Midbrain (tissue), 1 donor: ENCODE results near the gene PLOD3.

Source experiments
- DNase-seq: peaks from one replicate; lab custom pipeline; 2025; lab: John Stamatoyannopoulos, UW

The PLOD3 gene

GRCh38 chr7:101180130-101180755, 37.1 kb downstream of the PLOD3 start, which contains the start of gene NAT16:
Gene NAT16, minus strand, starts transcription at chr7:101180293. Its CDS starts 5,486 bp downstream, at chr7:101174807.
- DNase-seq: no peak

DNA sequence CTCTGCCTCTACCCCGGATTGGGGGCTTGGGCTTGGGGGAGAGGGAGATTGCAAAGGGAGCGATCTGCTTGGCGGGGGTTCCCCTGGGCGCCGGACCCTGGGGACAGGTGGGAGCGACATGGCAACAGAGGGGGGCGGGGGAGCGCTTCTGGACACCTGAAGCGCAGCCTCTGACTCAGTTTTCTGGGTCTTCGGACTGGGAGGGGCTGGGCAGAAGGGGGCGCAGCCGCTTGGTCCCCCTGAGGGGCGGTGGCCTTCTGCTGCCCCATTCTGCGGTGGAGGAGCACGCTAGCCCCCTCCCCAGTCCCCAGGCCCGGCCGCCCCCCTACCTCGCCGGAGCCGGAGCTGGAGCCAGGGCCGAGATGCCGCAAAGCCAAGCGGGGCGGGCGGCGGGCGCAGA, 37.7 kb downstream of the PLOD3 start:
- no peak for DNase-seq

DNA sequence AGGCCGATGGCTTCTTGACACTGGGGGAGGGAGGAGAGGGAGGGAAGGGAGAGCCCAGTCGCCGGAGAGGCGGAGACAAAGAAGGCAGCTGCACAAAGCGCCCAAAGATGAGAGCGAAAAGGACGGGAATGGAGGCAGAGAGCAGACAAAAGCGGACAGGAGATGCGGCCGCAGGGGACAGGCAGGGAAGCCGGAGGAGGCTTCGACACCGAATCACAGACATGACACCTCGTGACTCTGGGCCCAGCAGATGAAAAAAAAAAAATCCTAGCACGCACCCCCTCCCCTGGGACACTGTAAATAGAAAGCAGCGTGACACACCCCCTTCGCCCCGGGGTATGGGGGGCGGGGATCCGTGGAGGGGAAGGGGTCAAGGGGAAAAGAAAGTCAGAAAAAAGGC, 38.3 kb downstream of the PLOD3 start:
- DNase-seq: no peak

DNA sequence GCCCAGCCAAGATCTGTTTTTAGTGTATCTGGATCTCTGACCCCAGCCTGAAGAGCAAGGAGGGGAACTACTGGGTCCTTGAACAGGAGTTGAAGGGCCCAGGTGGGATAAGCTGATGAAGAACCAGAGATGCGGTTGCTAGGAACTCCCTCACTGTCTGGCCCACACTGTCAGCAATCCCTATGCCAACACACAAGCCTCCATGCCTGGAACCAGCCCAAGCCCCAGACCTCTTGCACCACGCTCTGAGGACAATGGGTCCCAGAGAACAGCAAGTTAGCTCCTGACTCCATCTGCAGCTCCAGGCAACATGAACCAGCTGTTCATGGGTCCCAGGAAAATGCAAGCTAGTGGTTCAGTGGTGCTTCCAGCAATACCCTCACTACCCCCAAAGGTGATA, 39.7 kb downstream of the PLOD3 start:
- DNase-seq: no peak

DNA sequence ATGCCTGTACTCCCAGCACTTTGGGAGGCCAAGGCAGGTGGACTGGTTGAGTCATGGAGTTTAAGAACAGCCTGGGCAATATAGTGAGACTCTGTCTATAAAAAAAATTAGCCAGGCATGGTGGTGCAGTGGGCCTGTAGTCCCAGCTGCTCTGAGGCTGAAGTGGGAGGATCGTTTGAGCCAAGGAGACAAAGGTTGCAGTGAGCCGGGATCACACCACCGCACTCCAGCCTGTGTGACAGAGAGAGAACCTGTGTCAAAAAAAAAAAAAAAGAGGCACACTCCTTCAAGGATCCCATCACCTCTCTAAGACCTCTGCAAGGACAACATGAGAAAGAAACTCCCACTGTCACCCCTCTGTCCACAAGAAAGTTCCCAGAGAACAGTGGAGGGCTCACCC, 41.7 kb downstream of the PLOD3 start:
- DNase-seq: no peak

DNA sequence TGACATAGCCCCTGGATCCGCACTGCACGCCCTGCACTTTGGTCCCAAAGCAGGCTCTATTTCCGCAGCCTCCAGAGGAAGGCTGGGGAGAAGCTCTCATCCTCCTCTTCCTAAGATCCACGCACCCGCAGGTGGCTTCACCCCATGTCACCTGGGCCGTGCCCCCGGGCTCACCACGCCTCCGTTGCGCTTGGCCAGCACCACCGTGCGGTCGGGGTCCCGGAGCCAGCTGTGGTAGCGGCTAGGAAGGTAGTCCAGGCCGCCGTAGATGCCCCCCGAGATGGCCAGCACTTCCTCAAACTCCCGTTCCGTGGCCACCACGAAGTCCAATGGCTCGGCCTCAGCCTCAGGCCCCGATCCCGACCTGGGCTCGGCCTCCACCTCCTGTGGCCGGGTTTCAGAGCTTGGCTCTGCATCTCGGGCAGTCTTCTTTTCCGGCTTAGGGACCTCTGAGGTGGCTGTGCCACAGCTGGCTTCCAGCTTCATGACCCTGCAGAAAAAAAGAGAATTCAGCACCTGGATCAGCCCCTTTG, 43.0 kb downstream of the PLOD3 start:
- no peak for DNase-seq

DNA sequence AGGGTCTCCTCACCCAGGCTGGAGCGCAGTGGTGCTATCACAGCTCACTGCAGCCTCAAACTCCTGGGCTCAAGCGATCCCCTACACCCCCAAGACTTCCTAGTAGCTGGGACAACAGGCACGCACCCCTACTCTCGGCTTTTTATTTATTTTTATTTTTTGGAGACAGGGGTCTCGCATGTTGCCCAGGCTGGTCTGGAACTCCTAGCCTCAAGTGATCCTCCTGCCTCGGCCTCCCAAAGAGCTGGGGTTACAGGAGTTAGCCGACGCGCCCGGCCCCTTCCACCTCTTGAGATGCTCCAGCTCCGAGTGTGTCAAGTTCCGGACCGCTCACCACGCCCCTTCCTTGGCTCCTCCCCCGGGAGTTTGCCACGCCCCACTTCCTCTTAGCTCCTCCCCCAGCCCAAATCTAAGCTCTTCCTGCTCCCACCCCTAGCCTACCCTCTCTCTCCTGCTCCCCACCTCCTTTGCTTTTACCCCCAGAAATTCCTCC, 43.6 kb downstream of the PLOD3 start:
- no peak for DNase-seq

DNA sequence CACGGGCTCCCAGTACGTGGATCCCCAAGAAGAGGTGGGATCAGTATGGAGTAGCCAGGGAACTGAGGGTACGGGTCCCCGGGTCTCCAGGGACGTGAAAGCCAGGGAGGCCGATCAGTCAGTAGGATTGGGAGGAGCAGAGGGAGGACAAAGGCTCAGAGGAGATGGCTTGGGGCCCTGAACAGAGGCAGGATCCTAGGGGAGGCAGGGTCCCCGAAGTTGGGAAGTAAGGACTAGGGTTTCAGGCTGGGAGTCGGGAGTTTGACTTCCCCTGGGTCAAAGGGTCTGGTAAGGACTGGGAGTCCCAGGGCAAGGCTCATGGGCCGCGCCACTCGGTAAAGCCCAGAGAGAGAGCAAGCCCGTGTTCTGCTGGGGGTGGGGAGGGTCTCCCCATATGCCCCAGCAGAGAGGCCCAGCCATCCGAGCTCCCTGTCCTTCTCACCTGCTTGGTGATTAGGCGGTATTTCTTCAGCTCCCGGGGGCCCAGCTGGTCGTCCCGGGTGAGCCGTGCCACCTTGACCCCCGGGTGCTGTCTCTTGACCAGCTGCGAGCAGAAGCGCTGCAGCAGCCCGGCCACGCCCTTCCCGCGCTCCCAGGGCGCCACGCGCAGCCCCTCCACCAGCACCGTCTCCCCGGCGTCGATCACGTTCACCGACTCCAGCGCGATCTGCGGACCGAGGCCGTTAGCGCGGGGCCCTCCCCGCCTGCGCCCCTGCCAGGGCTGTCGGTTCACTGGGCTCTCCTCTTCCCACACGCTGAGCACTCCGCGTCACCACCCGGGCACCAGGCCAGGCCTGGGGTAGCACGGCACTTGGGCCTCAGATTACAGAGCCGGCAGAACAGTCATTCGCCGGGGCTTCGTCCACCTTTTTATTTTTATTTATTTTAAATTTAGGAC, 44.3 kb downstream of the PLOD3 start:
- DNase-seq: peak; percentile 13

DNA sequence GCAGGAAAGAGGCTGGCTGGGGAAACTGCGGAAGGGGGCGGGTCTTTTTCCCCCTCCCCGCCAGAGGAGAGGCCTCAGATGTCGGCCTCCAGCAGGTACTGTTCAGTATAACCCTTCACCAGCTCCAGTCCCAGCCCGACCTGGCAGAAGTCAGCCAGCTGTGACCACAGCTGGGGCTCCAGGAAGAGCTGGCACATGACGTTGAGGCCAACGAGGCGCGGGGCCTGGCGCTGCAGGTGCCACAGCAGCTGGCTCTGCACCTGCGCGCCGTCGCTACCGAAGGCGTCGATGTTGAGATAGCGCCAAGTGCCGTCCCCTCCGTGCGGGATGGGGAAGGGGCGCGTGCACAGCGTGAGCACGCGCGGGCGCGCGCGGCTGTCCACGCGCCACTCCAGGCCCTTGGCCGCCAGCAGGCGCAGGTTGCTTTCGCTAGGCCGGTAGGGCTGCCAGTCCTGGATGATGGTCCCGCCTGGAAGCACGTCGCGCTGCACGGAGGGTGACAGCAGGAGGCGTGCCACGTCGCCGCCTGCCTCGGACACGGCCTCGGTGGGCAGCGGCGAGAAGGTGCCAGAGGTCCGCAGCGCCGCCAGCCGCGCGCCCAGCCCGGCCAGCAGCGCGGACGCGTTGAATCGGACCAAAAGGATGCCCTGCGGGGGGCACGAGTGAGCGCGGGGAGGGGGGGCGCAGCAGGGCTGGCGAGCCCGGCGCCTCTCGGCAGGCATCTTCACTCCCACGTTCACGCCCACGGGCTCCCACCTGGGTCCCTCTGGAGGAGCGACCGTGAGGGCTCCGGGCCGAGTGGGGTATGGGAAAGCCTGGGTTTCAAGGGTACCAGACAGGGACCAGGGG, 45.2 kb downstream of the PLOD3 start:
- DNase-seq: no peak

DNA sequence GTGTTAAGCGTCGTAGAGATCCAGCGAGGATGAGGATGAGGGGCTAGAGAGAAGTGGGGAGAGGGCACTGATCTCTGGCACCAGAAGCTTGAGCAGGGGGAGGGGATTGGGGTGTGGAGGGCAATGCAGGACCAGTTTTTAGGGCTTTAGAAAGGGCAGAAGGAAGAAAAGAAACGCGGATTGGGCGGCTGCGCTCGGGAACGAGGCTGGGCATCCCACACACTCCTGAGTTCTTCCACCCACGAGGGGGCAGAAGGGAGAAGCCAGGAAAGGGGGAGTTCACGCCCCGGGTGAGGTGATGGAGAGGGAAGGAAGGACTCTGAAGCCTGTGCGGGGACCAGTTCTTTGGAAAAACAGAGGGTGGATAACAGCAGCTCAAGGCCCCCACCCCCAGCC, 45.9 kb downstream of the PLOD3 start:
- DNase-seq: no peak

DNA sequence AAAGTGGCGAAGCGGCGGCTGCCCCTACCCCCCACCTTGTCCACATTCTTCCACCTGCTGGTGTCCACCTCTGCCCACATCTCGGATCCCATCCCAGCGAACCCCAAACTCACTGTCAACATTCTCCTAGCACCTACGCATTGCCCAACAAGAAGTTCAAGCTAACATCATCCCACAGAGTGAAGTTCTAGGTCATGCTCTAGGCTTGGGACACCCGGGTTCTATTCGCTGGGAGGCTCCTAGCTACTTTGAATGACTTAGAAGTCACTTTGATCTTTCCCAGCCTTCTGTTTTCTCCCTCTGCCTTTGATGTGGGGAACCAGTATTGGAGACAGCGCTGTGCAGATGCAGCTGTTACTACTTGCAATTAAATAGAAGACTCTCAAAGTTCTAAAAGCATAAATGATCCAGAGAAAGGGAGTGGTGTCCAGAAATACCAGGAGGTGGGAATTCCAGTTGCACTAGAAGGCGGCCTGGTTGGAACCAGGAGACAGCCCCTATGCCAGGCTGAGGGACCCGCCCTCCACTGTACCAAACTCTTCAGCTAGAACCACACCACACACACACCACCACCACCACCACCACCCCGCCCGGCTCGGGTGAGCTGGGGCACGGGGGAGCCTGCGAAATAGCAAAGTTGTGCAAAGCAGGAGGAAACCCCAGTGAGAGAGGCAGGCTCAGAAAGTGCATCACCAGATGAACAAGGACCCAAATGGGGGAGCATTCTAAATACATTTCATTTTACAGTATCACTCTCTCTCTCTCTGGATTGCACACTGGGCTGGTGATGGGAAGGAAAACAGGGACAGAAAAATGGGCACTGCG, 46.6 kb downstream of the PLOD3 start:
- DNase-seq: no peak

- DNase-seq: peak; percentile 43
These were observed 47.4 kb downstream of the PLOD3 start for GRCh38 chr7:101169838-101170551.

- DNase-seq: no peak
These were observed 48.1 kb downstream of the PLOD3 start for GRCh38 chr7:101169110-101169837.

DNA sequence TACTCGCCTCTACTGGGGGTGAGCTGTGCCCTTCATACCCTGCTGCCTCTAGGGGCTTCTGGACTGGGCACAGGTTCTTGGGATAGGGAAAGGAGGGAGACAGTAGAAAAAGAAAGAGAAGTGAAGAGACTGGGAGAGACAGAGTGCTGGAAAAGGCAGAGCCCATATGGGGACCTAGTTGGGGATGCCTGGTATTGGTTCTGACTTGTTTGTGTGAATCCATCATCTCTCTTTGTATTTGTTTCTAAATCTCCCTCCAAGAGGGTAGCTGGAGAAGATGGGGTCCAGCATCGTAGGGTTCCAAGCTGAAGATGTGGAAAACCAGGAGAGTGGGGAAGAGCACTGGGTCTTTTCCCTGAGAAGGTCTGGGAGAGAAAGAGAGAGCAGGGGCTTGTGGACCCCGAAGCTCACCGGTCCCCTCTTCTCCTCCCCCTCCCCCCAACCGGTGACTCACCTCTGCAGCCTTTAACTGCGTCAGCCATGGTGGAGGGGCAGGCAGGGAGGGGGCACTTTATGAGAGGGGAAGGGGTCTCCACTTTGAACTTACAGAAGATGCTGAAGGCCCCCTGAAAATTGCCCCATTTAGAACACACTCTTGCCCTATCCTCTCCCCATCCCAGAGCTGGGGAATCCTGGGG, 48.9 kb downstream of the PLOD3 start:
- DNase-seq: no peak

- no peak for DNase-seq
These were observed 49.6 kb downstream of the PLOD3 start for GRCh38 chr7:101167645-101168411.

DNA sequence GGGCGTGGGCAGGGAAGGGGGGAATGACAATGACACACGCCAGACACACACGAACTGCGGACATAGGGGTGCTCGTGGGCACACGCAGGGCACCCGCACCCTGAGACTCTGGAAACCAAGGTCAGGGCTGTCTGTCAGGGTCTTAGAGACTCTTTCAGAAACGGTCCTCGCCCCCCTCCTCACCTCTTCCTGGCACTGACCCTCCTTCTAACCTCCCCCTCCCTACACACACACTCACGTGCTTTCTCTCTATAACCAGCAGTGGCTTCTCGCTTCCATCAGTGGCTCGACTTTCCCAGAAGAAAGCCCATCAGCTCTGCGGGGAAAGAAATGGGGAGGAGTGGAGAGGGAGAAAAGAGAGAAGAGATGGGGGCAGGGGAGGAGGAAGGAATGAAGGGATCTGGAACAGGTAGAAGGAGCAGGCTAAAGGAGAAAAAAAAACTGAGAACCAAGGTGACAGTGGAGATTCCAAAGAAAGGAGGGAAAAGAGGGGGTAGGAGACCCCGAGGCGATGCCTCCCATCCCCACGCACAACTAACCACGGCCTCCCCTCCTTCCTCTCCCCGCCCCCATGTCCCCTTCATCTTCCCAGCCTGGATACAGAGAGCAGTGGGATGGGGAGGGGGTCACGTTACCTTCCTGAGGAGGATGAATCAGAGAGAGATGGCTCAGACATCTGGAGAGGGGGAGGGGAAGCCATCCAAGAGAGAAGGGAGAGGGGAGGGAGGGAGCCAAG, 50.3 kb downstream of the PLOD3 start:
- no peak for DNase-seq

GRCh38 chr7:101166648-101166908, 50.8 kb downstream of the PLOD3 start:
- DNase-seq: no peak
